Heart right ventricle (tissue), 16 donors: ENCODE results near the gene RIOK2. TPM values are rescaled to one million over a fixed set of nuclear protein-coding genes. Genes with fewer than 3 reads are reported as not detected.

Experiments used
- ATAC-seq, 8 donors: fragments of 200-7000 bp; cut with Tn5 transposase; one replicate each; pipeline ENCODE4 v1.9.1; 2020; ENCODE audit warnings: mild to moderate bottlenecking in 8 of 8, moderate library complexity in 8 of 8, moderate number of reproducible peaks in 1 of 8
- DNase-seq, 2 donors: peaks; one replicate each; pipeline ENCODE4 v3.0.0-alpha.2; 2020
- H3K27ac ChIP-seq, 10 donors: fragments of 200-600 bp; sonication (generic) in 2 of 10; one replicate each; pipeline versions ENCODE4 v1.5.0 to v1.8.0; 2020 to 2022; ENCODE audit warnings: mild to moderate bottlenecking in 3 of 10
- H3K27me3 ChIP-seq, 7 donors: fragments of 200-600 bp; one replicate each; pipeline ENCODE4 v1.8.0; 2021 to 2022; ENCODE audit warnings: mild to moderate bottlenecking in 2 of 7
- H3K36me3 ChIP-seq, 9 donors: fragments of 200-600 bp; sonication (generic) in 1 of 9; one replicate each; pipeline versions ENCODE4 v1.5.0 to v1.8.0; 2020 to 2022; ENCODE audit warnings: mild to moderate bottlenecking in 2 of 9
- H3K4me1 ChIP-seq, 9 donors: fragments of 200-600 bp; sonication (generic) in 1 of 9; one replicate each; pipeline versions ENCODE4 v1.5.0 to v1.8.0; 2020 to 2022; ENCODE audit warnings: mild to moderate bottlenecking in 4 of 9
- H3K4me3 ChIP-seq, 10 donors: fragments of 200-600 bp; sonication (generic) in 2 of 10; one replicate each; pipeline versions ENCODE4 v1.5.0 to v1.8.0; 2020 to 2022; ENCODE audit warnings: mild to moderate bottlenecking in 7 of 10, moderate library complexity in 2 of 10
- H3K9me3 ChIP-seq, 11 donors: fragments of 200-600 bp in 10 of 11; sonication (generic) in 2 of 11; one replicate each; pipeline versions ENCODE4 v1.5.0 to v1.8.0; 2013 to 2022; ENCODE audit warnings: mild to moderate bottlenecking in 2 of 11, control low read depth in 1 of 11, moderate library complexity in 1 of 11
- CTCF ChIP-seq, 9 donors: fragments of 200-600 bp; sonication (generic) in 2 of 9; IDR thresholded peaks; one replicate each; pipeline versions ENCODE4 v1.5.0 to v1.8.0; 2021 to 2022; ENCODE audit warnings: antibody characterized with exemption in 9 of 9, mild to moderate bottlenecking in 5 of 9, moderate library complexity in 1 of 9
- WGBS, 2 donors: extraction: QIAGEN DNeasy Blood & Tissue Kit; methylation state at CpG; one replicate each; pipeline ENCODE4 v1.1.7; 2013; ENCODE audit warnings: inconsistent platforms in 1 of 2; 5-methylcytosine and 5-hydroxymethylcytosine counted together
- intact Hi-C, 10 donors: fragments of 100-400 bp; cut with DNase I; formaldehyde crosslinking; loops; one replicate each; pipeline versions ENCODE4 v1.11.1 to v1.14.2; 2022
- polyA plus RNA-seq, 2 donors: library from polyadenylated mRNA; stranded (reverse); fragments of 200-250 nt; gene quantifications; one replicate each; pipeline ENCODE4 v1.2.3, GENCODE V29; 2013
- total RNA-seq, 10 donors: library from RNA; stranded (reverse); fragmentation: NEBNext Ultra II Directional in 3 of 10; extraction: Animal tissue kit (Norgen Biotek cat#: 25700) in 3 of 10; gene quantifications; one replicate each; pipeline versions ENCODE4 v1.2.1 to v1.2.4, GENCODE V29; 2021 to 2023
- donor health status: Arrhythmogenic right ventricular cardiomyopathy.
- donor health status: ischemic (EF 13 %, LVEDD 7.1; RV severe dilation, severe dysfunction).
- donor health status: healthy with polysubstance abuse.
- donor health status: DM: no; HTN: yes; CAD: no.
- donor health status: DM: no; HTN: no; CAD: no.
- donor health status: ischemic (EF 25% LVEDD 6.9; RV normal size, moderate dysfunction).
- donor health status: ischemic (EF 25% LVEDD 5.7; RV mildly dilated, moderate dysfunction).
- donor health status: healthy.
- donor health status: DM: yes; HTN: yes; CAD: no.
- donor health status: Ischemic cardiomyopathy.
- donor health status: ischemic (EF 35%, LVEDD 5.7; RV mildly dilated, moderate dysfunction).
- donor health status: nonischemic (EF 11% LVEDD 7.7; RV severe dilation, severe dysfunction).
- donor health status: DM: yes; HTN: yes; CAD: no.
- donor health status: PGD.
- donor health status: ischemic (EF 29% LVEDD 5.4; RV normal size, mild dysfunction).
- donor health status: nonischemic (EF 23%, LVEDD 6.1; RV moderate dilation, normal function).

RIOK2 gene
- total and polyA plus RNA-seq, 12 donors: 7.9 to 24.5 (median 19.7) TPM

- Histone ChIP-seq H3K9me3 (no peaks in the 10 kb centered on the region), H3K4me3 (no peak overlapping the region), H3K27ac (no peak overlapping the region), H3K4me1 (peaks cover 0 to 25% (median 8%) of the 10 kb centered on the region in 9 donors), H3K27me3 (no peaks in the 10 kb centered on the region), H3K36me3 (no peaks in the 10 kb centered on the region)
- intact Hi-C loops: loop anchor here in 2 of 10 donors (10.0 kb wide), 2 partner anchors 87 to 127 kb away; no protein-coding TSS in a partner anchor
- no peak for ATAC-seq
- DNase-seq: no peak
- TF ChIP-seq CTCF (IDR thresholded peaks at IDR 0.05): no peak
- 71 to 79% methylated on average over 5 of the region's 5 CpGs for WGBS, 2 donors
Measured at GRCh38 chr5:97131921-97132320, 51.1 kb downstream of the RIOK2 start.

GRCh38 chr5:97131139-97131710 lies 51.8 kb downstream of the RIOK2 start:
- Histone ChIP-seq H3K36me3 (no peaks in the 10 kb centered on the region), H3K4me3 (no peak overlapping the region), H3K27me3 (no peaks in the 10 kb centered on the region), H3K4me1 (peaks cover 0 to 25% (median 8%) of the 10 kb centered on the region in 9 donors), H3K9me3 (no peaks in the 10 kb centered on the region), H3K27ac (no peak overlapping the region)
- intact Hi-C loops: loop anchor here in 2 of 10 donors (10.0 kb wide), 2 partner anchors 86 to 126 kb away; no protein-coding TSS in a partner anchor
- TF ChIP-seq CTCF (IDR thresholded peaks at IDR 0.05): no peak
- DNase-seq (no peak), ATAC-seq (no peak)

GRCh38 chr5:97127727-97128126 lies 55.3 kb downstream of the RIOK2 start:
- peak overlapping the region in 6 of 10 donors; percentile 20 to 67 (median 51) for H3K27ac ChIP-seq
- H3K27me3 ChIP-seq: no peaks in the 10 kb centered on the region
- intact Hi-C loops: no loop called here
- peaks cover 0 to 29% (median 8%) of the 10 kb centered on the region in 9 donors for H3K4me1 ChIP-seq
- H3K9me3 ChIP-seq: no peaks in the 10 kb centered on the region
- TF ChIP-seq CTCF (IDR thresholded peaks at IDR 0.05): no peak
- ATAC-seq (peak in 6 of 8 donors; percentile 47 to 86 (median 72)), DNase-seq (no peak)
- WGBS, 2 donors: 71 to 81% methylated on average over 1 of the region's 1 CpG
- no peak overlapping the region for H3K4me3 ChIP-seq
- no peaks in the 10 kb centered on the region for H3K36me3 ChIP-seq

- DNase-seq: no peak
- H3K27me3 ChIP-seq: no peaks in the 10 kb centered on the region
- no peak for TF ChIP-seq CTCF (IDR thresholded peaks at IDR 0.05)
- no peak overlapping the region for H3K27ac ChIP-seq
- 82 to 84% methylated on average over 3 of the region's 3 CpGs for WGBS, 2 donors
- H3K9me3 ChIP-seq: no peaks in the 10 kb centered on the region
- intact Hi-C loops: no loop called here
- ATAC-seq: no peak
- no peak overlapping the region for H3K4me3 ChIP-seq
- peaks cover 0 to 22% (median 8%) of the 10 kb centered on the region in 9 donors for H3K4me1 ChIP-seq
- H3K36me3 ChIP-seq: no peaks in the 10 kb centered on the region
Measured at GRCh38 chr5:97125125-97125683, 57.8 kb downstream of the RIOK2 start.
